ENCODE data around the gene PRR18. TPM values are rescaled to one million over a fixed set of nuclear protein-coding genes. Genes with fewer than 3 reads are reported as not detected.
A peak's percentile ranks its signal among the peaks of the same experiment; 100 is the strongest.

PRR18 gene
- total RNA-seq, 1 donor from 2014 or later = 0.10 TPM

DNA sequence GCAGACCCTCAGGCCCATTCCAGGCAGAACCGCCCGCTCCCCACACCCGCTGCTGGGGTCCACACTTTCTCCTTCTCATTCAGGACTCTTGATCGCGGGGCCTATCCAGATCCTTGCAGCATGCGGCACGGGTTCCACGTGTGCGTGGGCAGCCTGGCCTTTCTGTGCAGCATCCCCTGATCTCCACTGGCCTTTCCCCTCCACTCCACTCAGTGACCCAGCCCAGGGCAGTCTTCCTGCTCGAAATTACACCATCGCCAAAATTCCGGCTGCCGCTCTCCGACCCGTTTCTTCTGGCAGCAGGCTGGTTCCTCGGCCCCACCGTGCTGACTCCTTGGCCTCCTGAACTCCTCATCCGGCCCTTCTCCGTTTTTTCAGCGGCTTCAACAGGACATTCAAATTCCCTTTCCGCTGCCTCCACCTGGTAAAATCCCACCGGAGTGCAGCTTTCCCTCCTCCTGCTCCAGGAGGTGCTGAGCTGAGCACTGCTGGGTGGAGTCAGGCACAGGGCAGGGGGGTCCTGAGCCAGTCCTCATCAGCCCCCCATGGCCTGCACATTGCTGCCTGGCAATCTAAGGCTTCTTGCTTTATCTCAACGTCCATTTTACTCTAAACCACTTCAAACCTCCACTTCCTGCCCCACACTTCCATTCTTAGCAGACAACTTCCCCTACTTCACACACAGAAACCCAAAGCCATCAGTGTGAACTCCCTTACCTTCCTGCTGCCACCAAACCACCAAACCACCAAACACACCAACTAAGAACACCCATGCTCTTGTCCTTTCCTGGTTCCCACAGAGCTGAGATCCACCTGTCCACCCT, 25.2 kb upstream of the PRR18 start:
- DNase-seq = no peak

DNA sequence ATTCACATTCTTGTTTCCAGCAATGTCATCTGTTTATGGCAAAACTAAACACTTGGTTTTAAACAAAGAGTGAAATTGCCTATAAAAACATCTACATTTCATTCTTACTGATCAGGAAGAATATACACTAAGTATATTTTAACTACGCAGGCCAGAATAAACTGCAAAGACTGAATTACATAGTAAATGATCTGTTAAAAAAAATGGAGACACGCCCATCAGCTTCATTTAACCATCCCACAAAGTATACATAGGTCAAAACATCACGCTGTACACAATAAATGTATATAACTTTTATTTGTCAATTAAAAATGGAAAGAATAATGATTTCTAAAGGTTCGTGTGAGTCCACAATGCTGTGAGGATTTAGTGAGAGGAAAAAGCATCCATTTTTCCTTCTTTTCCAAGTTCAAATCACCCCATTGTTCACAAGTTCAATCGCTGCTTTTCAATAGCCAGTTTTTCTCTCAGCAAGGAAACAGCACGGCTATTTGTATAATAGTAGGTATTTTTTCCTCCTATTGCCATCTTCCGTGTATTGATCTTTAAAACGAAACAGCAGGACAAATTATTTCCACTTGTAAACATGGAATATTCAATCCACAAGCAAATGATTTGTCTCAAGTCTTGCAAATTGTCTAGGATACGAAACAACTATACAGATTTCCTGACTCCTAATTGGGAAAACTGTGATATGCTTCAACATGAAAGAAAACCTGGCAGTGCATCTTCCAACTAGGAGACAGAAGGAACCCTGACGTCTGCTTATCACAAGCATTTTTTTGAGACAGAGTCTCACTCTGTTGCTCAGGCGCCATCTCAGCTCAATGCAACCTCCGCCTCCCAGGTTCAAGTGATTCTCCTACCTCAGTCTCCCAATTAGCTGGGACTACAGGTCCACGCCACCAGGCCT, 23.6 kb upstream of the PRR18 start:
- DNase-seq = no peak

DNA sequence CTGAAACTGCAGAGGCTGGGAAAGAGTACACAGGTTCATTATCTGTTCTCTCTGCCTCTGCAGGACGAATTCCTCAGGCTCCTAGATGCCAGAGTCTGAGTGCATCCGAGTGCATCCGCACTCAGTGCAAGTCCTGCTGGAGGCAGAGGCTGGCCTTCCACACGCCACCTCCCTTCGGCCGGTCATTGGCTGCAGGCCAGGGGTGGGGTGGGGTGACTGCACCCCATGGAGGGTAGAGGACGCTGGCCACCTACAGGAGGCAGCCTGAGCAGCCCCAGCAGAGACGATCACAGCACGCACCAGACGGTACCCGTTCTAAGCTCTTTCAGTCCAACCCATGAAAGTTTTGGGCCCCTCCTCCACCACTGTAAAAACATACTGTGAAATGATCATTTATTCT, 22.4 kb upstream of the PRR18 start:
- no peak for DNase-seq

DNA sequence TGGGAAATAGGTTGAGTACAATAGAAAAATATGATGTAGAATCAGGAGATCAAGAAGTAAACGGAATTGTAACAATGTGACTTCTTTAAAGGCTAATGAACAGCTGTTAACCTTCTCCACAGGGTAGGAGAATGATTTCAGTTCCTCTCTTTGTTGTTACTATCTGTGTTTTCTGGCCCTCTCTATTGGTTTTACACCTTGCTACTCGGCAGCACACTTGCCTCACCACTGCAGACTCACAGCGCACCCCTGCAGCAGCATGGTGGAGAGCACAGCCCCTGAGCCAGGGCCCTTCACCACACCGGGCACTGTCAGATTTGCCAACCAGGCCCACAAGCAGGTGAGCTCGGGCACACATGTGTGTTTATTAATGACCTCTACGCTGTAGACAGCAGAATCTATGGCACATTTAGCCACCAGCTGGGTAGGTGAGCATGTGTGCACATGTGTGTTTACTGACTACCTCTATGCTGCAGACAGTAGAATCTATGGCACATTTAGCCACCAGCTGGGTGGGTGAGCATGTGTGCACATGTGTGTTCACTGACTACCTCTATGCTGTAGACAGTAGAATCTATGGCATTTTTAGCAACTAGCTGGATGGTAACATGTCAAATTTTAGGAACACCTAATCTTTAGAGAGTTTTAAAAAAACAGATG, 17.3 kb upstream of the PRR18 start:
- no peak for DNase-seq

DNA sequence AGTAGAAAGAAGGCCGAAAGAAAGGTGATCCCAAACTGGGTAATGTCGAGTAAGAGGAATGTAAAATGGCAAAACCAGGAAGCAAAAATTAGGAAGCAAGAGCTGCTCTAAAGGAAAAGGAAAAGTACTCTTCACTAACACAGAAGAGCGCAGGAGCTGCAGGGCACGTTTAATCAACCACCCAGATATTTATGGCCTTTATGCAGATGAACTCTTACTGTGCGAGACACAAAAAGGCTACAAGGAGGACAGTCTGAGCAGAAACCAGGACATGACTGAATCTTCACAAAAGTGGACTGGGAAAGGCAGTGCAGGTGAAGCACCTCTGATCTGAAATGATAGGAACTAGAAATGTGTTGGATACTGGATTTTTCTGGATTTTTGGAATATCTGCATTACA, 15.2 kb upstream of the PRR18 start:
- DNase-seq = no peak

DNA sequence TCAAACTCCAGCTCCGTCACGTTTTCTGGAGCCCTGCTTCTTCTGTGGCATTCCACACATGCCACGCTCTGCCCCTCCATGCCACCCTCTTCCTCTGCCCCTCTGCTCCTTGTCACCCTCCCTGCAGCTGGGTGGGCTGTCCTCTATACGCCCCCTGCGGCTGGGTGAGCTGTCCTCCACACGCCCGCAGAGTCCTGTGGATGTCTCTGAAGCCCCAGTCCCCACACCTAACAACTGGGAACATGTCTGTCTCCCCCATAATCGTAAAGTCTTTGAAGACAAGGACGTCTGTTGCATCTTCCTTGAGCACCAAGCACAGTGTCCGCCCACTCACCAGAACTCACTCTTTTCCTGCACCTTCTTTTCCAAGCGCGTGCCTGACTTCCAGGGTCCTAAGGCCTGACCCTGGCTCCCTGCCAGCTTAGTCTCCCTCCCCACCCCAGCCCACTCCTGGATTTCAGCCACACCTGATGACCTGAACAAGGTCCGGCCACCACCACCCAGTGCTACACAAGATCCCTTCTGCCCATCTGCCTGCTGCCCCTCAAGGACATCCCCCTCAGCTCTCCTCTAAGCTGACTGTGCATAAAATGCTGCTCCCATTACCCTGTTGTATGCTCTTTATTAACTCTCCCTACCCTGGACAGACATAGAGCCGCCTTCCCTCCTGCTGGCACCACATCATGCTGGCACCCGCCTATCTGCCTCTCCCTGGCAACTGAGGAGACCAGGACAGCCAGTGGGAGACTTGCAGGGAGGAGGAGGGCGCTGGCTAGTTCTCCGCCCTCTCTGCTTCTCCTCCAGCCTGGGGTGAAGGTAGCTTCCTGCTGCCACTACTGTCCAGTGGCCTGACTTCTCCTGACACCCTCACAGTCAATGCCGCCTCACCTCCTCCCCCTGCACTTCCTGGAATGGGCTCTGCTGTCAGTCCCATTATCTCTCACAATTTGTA, 10.7 kb upstream of the PRR18 start:
- no peak for DNase-seq

DNA sequence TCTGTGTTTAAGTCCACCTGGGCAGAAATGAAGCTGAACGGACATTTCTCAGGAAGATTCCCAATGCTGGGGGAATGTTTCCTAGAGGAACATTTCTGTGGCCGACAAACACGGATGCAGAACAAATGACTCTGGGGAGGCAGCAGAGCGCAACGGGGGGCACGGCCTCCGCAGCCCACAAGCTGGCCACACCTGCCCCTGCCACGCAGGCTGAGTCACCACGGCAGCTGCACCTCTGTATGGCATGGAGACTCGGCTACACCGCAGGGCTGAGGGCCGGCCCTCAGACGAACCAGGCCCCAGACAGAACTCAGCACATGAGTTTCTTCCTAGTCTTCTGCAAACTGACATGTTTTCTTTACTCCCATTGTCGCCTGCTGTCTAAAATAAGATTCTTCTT, 10.0 kb upstream of the PRR18 start:
- peak; percentile 84 for DNase-seq

DNA sequence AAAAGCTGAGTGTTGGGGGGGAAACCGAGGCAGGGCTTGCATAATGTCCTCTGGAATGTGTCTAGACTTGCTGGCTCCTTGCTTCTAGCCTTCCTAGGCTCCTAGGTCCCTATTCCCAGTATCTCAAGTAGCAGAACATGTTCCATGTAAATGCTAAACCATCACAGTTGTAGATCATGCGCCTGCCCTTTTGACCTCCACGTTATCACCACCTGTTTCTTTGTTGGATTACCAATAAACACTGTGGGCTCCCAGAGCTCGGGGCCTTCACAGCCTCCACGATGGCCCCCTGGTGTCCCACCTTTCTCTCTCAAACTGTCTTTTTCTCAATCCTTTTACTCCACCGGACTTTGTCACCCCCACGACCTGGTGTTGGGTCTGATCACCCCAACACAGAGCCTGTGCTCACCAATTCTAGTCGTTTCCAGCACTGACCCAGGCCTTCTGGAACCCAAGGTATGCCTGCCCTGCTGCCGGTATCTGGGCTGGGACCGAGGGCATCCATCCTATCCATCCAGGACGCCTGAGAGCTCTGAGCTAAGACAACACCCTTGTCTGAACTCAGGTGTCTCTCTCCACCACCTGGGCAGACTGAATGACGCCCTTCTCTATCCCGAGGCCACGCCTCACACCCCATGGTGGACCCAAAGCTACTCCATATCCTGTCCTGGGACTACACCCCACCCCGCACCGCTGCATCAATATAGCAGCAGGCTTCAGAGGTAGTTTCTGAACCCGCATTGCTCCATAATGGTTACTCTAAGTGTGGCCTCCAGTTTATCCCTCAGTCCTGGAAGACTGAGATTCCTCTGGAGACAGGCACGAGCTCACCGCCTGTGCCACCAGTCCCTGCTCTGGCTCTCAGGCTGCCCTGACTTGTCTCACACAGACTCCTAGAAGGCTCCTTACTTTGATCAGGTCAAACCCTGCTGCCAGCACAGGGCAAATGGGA, 9.3 kb upstream of the PRR18 start:
- DNase-seq = no peak

DNA sequence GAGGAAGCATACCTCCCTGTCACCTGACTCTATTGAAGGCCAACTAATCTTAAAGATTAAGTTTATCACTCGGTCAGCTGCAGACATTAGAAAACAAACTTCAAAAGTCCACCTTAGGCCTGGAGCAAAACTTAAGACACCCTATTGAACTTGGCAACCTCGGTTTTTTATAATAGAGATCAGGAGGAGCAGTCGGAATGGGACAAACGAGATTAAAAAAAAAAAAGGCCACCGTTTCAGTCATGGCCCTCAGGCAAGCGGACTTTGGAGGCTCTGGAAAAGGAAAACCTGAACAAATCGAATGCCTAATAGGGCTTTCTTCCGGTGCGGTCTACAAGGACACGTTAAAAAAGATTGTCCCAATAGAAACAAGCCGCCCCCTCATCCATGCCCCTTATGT, 7.2 kb upstream of the PRR18 start:
- no peak for DNase-seq

DNA sequence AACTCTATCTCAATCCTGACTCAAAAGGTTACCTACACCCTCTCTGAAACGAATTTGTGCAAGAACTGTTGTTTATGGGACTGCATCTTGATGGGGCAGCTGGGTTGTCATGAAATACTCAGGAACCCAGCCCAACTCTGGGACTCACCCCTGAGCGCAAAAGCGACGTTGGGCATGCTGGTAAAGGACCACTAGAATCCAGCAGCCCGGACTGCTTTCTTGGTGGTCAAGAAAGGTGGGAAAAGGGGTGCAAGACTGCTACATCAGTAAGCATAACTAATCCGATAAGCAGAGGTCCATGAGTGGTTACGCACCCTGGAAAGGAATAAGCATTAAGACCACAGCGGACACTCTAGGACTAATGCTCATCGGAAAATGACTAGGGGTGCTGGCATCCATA, 6.3 kb upstream of the PRR18 start:
- no peak for DNase-seq

DNA sequence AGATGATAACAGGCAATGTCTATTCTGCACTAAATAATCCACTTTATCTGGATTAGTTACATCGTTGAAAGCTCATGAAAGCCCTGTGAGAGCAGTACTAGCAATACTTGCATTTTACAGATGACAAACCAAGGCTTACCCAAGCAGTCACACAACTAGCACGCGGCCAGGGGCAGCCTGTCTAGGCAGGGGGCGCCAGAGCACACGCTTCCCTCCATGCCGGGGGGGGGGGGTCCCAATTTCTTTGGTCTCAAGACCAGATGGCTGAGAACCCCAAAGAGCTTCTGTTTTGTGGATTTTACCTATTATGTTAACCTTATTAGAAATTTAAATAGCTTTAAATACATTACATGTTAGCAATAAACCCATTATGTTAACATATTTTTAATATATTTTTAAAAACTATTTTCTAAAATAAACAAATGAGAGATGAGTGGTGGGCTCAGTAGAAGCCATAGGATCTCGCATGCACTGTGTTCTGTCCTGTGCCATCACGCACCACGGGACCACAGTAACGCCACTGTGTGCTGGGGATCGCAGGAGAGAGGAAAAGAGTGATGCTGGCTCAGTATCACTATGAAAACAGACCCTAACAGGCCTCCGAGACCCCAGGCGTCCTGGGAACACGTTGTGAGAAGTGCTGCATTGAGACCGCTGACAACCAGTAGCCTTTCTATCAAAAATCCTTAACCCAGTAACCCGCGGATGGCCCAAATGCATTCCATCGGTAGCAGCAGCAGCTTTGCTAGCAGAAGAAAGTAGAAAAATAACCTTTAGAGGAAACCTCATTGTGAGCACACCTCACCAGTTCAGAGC, 5.3 kb upstream of the PRR18 start:
- DNase-seq = peak; percentile 20

DNA sequence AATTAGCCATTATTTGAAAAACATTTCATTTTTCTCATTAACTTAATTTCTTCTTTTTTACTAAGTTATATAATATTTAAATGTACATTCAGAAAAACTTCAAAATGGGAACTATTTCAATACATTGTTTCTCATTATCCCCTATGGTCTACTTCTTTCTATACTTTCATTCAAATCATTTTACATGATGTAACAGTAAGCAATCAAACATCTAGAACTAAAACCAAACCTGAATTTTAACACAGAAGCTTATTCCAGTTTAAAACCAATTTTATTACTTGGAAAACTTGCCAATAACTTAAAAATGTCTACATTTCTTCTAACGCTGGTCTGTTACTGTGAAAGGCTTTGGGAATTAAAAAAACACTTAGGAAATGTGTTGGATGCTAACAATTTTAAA, 4.6 kb upstream of the PRR18 start:
- no peak for DNase-seq

DNA sequence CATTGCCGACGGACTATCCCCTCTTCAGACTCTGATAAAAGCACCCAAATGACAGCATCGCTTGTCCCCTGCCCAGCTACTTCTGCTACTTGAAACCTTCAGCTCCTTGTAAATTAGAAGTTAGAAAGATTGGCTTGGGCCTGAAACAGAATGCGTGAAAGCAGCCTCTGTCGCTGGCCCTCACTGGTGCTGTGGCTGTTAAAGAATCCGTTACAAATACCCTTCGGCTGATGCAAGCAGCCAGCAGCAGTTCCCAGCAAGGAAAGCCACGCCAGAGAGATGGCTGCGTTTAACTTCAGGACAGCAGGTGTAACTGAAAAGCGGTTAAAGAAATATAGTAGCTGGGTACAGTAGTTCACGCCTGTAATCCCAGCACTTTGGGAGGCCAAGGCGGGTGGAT, 2.4 kb upstream of the PRR18 start:
- no peak for DNase-seq

DNA sequence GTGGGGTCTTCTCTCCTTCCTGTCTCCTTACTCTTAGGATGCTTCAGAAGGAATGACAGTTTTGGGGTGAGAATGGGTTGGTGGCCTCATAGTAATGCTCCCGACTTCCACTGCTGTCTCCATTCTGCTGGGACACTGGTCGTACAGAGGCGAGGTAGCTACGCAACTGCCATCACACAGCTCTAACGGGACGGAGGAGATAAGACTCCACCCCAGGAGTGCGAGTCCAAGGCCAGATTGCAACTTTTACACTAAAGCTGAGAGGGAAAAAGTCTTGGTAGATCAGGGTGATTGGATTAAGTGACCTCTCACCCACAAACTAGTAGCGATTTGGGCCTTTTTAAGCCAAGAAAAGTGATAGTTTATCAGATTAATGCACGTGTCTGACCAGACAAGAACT, 1.8 kb upstream of the PRR18 start:
- DNase-seq = no peak

DNA sequence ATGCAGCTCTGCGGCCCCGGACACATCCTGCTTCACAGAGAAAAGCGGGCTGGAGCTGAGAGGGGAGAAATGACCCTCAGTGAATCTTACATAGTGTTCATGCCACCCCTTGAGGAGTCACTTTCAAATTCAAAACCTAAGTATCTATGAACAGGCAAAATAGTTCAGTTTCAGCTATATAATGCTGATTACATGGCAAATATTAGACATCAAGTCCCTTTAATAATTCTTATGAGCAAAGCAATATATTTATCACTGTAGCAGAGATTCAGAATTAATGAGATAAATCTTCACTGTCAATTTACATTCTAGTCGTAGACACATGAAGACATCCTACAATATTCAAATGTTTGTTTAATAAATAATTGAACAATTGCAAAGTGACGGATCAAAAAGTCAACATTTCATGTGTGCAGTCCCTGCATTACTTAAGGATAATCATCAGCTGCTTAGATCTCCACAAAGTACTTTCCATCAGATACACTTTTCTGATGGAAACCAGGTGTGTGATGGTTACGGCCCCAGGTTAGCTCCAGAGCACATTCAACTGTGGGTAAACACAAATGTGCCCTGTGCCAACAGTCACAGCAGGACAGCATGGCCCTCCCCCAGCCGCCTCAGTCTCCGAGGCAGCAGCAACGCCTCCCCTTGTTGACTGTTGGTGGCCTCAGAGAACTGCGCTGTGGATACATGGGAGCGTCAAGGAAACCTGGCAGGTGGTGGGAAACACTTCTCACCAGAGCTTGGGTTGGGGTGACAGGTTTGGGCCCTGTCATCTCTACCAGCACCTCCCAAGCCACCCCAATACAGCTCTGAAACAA, 787 bp upstream of the PRR18 start:
- no peak for DNase-seq

DNA sequence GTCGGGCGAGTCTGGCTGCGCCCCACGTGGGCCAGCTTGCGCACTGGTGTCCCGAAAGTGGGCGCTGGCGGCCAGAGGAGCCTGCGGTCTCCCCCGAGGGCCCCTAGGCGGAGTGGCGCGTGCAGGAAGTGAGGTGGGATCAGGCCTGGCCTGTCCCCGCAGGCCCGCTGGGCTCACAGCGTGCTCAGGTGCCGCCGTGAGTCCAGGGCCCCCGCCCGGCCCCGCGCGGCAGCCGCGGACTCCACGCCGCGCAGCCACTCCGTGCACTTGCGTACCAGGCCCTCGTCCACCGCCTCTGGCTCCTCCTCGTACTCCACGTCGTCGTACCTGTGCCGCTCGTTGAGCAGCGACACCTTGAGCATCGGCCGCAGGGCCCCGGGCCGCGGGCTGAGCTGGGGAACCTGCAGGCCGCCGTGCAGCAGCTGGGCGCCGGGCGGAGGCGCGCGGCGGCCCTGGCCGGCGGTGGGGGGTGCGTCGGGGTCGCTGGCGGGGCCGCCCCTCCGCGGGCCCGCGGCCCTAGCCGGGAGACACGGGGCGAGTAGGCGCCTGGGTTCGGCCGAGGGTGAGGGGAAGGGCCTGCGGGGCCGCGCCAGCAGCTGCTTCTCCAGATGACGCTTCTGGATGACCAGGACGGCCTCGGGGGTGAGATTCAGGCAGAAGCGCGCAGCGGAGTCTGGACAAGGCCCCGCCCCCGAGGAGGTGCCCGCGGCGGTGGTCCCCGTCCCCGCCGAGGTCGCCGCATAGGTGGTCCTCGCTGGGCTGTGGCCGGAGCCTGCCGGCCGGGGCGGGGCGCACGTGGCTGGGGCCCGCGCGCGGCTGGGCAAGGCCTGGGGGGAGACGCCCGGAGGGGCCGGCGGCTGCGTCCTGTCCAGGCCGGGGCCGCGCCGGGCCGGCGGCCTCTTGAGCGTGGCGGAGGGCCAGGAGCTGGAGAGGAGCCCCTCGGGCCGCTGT, 835 bp downstream of the PRR18 start:
- DNase-seq = peak; percentile 29

DNA sequence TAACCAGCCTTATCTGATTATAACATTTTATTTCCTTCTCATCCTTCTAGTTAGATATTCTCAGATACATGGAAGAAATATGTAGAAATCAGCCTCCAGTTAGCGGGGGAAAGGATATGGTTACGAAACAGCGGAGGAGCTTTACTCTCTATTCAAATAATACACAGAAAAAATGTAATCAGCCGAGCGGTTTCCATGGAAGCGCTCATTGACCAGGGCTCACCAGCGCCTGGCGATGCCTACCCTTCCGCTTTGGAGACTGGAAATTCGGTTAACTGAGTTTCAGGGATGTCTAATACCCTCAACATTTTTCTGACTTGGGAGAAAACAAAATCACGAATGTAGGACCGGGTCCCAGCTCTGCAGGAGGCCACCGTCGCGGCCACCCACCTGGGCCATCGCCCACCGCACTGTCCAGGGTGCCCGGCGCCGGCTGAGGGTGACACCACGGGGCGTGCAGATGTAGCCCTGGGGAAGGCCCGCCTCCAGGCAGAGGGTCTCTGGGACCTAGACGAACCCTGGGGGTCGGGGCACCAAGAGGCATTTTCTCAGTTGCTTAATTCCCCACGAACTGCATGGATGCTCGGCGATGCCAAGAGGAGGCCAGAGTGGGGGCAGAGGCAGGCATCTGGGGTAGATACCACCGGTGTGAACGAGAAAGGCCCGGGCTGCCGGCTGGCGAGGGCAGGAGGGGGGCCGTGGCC, 1.7 kb downstream of the PRR18 start:
- no peak for DNase-seq

Measured in tongue (tissue), 2 donors.